Activated CD8-positive, alpha-beta memory T cell treated with anti-CD3 and anti-CD28 coated beads, Interleukin-2, amount 50 U/mL, for 24 hours (primary cell): ENCODE measurements around the gene UCHL3.

ENCODE experiments used
- DNase-seq: peaks from one replicate; pipeline ENCODE4 v3.0.0-alpha.2; 2020; ENCODE audit errors: extremely low read depth

UCHL3 gene

GRCh38 chr13:75547917-75548316, 1.7 kb upstream of the UCHL3 start:
- DNase-seq = no peak

- no peak for DNase-seq
Measured at GRCh38 chr13:75550159-75550567, 572 bp downstream of the UCHL3 start.

GRCh38 chr13:75554464-75554863, 4.9 kb downstream of the UCHL3 start:
- DNase-seq = no peak

GRCh38 chr13:75554981-75555380, 5.4 kb downstream of the UCHL3 start:
- no peak for DNase-seq

GRCh38 chr13:75555836-75556235, 6.2 kb downstream of the UCHL3 start:
- DNase-seq = no peak

GRCh38 chr13:75556961-75557360, 7.4 kb downstream of the UCHL3 start:
- no peak for DNase-seq

GRCh38 chr13:75558145-75558840, 8.7 kb downstream of the UCHL3 start:
- no peak for DNase-seq

GRCh38 chr13:75566658-75567057, 17.1 kb downstream of the UCHL3 start:
- no peak for DNase-seq

- DNase-seq = no peak
Measured at GRCh38 chr13:75569576-75569975, 20.0 kb downstream of the UCHL3 start.

- no peak for DNase-seq
Measured at GRCh38 chr13:75579529-75579928, 29.9 kb downstream of the UCHL3 start.

GRCh38 chr13:75581874-75582640, 32.5 kb downstream of the UCHL3 start:
- no peak for DNase-seq

GRCh38 chr13:75583091-75583490, 33.5 kb downstream of the UCHL3 start:
- no peak for DNase-seq

- DNase-seq = no peak
Measured at GRCh38 chr13:75585153-75585552, 35.6 kb downstream of the UCHL3 start.

- no peak for DNase-seq
Measured at GRCh38 chr13:75587679-75588078, 38.1 kb downstream of the UCHL3 start.

- no peak for DNase-seq
Measured at GRCh38 chr13:75596657-75597182, 47.1 kb downstream of the UCHL3 start.

GRCh38 chr13:75600371-75600770, 50.8 kb downstream of the UCHL3 start:
- DNase-seq = no peak

GRCh38 chr13:75603038-75603437, 53.4 kb downstream of the UCHL3 start:
- DNase-seq = no peak

GRCh38 chr13:75607447-75607846, 57.9 kb downstream of the UCHL3 start:
- DNase-seq = no peak

- no peak for DNase-seq
Measured at GRCh38 chr13:75610466-75610865, 60.9 kb downstream of the UCHL3 start.

GRCh38 chr13:75612354-75612753, 62.8 kb downstream of the UCHL3 start:
- DNase-seq = no peak

GRCh38 chr13:75617230-75617629, 67.6 kb downstream of the UCHL3 start:
- no peak for DNase-seq

GRCh38 chr13:75618308-75618707, 68.7 kb downstream of the UCHL3 start:
- no peak for DNase-seq

- DNase-seq = no peak
Measured at GRCh38 chr13:75620020-75620419, 70.4 kb downstream of the UCHL3 start.
